COLO668 (cell line): ENCODE data around the gene LMOD3.

ENCODE experiments used
- DNase-seq: peaks from one replicate; lab custom pipeline; 2025; ENCODE audit not compliant: unreplicated experiment; lab: John Stamatoyannopoulos, UW

The LMOD3 gene

DNA sequence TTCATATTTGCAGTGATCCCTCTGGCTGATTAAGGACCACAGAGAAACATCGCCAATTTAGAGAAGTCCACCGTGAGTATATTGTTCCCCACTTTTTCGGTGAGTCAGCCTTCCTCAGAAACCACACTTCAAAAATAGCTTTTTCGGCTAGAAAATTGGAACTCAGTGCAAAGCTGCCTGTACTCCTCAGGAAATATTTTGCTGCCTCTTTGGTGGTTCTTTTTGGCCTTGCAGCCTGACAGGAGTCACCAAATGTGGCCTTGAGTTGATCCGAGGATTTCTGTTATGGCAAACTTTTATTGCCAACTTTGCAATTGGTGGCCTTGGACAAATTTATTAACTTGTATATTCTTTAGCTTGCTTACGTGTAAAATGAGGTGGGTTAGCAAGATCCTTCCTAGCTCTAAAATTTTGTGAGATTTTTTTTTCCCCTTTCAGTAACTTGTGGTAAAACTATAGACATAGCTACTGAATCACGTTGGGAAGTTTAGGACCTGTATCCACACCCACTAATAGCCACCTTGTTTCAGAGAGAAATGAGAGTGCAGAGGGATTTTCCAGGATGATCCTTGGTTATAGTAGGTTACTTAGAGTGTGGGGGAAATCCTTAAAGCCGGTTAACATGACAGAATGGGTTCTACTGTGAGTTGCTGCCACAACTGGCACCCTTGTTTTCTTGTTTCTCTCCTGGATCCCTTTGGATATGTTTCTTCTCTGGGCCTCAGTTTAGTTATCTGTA lies 27.8 kb downstream of the LMOD3 start:
- DNase-seq, result no peak

DNA sequence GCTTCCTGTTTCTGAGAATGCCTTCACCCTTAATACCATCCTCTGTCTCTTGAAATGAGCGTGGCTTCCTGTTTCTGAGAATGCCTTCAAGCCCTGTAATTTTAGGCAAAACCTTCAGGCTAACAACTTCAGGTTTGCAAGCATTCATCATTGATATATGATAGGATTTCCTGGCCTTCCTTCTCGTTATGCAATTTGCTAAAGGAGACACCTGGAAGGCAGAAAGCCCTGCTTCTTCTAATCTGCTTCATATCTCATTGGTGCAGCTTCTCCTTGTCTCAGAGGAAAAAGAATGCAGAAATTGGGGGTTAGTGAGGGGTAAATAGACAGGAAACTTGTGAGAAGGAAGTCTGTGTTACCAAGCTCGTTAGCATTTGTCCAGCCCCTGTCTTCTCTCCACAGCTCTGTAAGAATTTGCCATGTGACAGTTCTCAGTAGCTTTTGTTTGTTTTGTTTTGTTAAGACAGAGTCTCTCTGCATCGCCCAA lies 30.3 kb downstream of the LMOD3 start:
- no peak for DNase-seq

DNA sequence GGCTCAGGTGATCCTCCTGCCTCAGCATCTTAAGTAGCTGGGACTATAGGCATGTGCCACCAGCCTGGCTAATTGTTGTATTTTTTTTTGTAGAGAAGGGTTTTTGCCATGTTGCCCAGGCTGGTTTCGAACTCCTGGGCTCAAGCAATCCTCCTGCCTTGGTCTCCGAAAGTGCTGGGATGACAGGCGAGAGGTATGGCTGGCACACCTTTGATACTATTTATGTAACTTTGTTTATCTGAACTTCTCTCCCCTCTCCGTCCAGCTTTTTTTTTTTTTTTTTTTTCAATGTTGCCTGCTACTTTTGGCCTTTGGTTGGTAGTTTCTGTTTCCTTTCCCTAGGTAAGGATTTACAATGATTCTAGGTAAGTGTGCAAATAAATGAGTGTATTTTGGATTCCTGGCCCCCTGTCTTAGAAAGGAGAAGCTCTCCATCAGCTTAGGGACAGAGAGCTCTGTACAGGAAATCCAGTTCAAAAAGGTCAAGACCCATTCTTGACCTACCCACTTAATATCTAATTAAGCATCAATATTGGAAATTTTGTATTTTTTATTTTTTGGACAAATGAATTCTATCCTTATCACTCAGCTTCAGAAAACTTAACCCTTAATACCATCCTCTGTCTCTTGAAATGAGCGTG lies 30.9 kb downstream of the LMOD3 start:
- no peak for DNase-seq

DNA sequence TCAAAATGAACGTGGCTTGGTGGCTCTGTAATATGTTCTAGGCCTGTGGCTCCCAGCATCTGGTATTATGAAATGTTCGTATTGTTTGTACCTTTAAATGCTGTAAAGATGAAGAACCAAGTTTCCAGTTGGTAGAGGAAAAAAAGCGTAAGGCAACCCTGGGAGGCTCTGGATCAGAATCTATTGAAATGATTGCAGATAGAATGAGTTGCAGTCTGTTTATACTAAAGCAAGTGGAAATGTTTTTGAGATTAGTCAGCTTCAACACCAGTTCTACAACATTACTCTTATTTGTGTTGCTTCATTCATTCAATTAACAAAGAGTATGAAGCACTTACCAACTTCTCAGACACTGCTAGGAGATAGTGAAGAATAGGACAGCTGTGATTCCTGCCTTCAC lies 32.4 kb downstream of the LMOD3 start:
- DNase-seq, result no peak

DNA sequence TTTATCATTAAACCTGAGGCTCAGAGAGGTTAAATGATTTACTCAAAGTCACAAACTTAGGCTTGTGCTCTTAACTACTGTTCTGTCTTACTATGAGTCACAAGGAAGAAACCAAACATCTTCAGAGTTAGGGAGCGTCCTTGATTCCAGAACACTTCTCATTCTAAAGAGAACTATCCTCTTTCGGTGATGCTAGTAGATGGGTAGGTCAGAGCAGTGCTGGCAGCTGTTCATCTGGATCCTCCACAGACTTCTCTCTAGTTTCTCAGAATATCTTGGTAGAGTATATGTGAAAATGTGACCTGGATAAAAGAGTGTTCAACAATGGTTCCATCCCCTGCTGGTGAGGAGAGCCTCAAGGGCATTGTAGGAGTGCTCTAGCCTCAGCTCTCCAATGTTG lies 34.3 kb downstream of the LMOD3 start:
- no peak for DNase-seq

DNA sequence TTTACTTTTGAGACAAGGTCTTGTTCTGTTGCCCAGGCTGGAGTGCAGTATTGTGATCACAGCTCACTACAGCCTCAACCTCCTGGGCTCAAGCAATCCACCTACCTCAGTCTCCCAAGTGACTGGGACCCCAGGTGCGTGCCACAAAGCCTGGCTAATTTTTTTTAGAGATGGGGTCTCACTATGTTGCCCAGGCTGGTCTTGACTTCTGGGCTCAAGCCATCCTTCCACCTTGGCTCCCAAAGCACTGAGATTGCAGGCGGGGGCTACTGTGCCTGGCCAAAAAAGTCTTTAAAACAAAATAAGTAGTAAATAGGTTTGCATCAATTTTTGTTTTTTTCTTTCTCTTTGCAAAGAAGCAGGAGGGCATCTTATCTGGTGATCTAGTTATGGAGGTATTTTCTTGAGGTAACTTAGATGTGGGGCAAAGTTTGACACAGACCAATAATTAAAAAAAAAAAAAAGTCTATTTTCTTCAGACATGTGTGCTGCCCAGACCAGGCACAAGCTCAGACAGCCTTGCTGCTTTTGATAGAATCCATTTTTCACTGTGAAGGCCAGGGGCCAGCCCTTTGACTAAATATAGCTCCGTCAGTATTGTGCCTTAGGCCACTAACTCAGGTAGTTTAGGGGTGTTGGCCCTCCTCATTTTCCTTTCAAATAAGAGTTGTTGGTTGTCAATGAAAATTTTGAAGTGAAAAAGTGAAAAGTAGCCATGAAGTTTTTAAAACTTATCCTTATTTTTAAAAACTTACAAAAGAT lies 35.2 kb downstream of the LMOD3 start:
- no peak for DNase-seq

DNA sequence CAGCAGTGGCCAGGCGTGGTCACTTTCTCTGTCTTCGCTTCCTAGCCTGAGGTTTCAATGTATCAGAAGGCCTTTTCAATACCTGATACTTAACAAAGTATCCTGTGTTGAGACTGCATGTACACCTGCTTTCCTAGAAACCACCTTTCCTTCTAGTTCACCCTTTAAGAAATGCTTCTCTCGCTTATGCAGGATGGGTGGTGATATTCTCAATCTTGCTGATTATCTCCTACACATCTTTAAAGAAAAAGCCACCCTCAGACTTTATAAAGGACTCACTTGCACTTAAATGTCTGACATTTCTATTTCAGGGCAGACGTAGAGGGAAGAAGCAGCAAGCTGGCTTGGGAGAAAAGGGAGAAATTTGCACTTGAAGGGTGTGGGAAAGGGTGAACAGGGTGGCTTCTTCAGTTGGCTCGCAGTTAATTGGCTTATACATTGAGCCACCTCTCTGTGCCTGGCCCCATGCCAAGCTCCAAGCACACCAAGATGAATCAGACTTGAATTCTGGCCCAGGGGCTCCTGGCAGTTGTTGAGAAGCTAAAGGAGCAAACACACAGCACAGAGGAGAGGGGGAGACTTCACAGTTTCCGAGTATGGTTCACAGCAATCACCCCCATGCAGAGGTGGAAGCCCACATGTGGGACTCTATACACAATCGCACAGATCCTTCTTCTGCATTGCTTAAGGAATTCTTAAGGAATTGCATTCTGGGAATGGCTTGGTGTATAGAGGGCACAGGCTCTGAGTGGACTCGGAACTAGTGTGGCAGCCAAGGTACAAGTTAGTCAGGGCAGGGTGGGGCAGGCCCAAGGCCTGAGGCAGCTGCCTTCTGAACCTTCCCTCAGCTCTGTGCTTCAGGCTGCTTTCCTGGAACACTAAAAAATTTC lies 36.3 kb downstream of the LMOD3 start:
- peak; percentile 49 for DNase-seq

DNA sequence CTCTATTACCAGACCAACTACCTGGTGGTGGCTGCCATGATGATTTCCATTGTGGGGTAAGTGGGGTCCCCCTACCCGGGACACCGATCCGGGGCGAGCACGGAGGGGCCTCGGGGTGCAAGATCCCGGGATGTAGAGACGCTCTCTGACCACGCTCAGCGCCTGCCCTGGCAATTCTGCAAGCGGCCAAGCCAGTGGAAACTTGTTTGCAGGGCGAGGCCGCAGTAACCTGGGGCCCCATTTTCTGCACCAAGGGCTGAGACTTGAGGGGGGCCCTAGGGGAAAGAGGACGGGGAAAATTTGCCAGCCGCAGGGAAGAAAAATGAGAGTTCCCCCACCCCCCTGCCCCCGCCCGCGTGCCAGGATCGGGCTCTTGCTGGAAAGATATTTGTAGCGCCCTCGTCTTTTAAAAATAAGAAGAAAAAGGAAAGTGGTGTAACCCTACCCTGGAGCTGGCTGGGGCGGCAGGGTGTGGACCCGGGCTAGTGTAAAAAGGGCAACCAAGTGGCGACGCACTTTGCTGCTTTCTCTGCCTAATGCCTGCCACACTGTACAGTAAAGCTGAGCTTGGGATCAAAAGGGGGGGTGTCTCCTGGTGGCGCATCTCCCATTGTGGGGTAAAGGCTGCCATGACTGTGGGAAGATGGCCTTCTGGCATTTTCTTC lies 37.1 kb downstream of the LMOD3 start:
- peak; percentile 7 for DNase-seq

DNA sequence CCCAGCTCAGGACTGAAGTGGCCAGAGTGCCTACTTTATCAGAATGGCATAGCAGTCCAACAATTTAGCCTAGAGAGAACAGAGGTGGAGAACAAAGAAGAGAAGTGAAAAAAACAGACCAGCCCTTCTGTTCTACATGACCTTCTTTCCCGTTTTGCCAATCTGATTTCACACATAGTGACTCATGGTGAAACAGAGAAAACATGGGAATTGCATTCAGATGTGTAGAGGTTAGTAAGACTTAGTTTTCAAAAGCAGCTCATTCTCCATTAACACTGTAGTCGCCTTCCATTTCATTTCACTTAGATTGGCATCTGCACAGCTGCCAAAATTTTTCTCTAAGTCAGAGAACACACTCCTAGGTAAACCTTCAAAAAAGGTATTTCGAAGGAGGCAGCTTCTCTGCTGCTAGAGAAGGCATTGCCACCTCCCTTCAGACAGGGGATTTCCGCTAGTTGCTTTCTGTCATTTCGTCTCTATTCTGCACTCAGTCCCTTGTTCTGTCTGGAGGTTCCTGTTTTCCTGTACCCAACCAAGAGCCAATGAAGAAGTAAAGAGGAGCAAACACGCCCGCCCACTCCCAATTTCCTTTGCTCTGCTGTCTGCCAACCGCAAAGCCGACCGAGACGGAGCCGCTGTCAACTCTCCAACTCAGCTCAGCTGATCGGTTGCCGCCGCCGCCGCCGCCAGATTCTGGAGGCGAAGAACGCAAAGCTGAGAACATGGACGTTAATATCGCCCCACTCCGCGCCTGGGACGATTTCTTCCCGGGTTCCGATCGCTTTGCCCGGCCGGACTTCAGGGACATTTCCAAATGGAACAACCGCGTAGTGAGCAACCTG lies 37.8 kb downstream of the LMOD3 start, which contains the start of gene ARL6IP5:
ARL6IP5 (plus strand) TSS at position 612 of the 842 bp plus-strand sequence; CDS start at position 723, 111 bp downstream.
- DNase-seq, result peak; percentile 78

DNA sequence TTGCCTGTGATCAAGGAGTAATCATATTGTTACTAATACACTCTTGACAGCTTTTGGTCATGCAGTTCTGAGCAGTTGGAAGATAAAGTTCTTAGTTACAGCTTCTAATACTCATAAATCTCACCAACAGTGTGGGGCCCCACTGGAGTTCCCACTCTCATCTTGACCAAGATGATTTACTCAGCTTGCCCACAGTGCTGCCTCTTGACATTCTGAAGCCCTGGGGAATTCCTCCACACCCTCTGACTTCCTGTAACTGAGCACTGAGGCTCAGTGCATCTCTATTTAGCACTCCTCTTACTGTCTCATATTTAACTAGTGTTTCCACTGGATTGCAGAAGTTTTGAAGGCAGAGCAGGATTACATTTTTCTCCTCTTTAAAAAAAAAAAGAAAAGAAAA lies 39.6 kb downstream of the LMOD3 start:
- DNase-seq, result no peak

DNA sequence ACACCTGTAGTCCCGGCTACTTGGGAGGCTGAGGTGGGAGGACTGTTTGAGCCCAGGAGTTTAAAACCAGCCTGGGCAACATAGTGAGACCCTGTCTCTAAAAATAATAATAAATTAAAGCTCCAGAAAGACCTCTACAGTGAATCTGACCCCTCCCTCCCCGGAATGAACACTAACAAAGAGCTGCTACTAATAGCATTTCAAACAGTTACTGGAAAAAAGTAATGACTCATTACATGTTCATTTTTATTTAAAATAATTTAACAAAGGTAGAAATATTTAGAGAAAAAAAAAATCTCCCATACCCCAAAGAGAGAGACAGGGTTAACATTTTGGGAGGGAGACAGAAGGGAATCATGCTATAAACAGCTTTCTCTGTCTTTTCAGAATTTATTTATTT lies 40.0 kb downstream of the LMOD3 start:
- no peak for DNase-seq

DNA sequence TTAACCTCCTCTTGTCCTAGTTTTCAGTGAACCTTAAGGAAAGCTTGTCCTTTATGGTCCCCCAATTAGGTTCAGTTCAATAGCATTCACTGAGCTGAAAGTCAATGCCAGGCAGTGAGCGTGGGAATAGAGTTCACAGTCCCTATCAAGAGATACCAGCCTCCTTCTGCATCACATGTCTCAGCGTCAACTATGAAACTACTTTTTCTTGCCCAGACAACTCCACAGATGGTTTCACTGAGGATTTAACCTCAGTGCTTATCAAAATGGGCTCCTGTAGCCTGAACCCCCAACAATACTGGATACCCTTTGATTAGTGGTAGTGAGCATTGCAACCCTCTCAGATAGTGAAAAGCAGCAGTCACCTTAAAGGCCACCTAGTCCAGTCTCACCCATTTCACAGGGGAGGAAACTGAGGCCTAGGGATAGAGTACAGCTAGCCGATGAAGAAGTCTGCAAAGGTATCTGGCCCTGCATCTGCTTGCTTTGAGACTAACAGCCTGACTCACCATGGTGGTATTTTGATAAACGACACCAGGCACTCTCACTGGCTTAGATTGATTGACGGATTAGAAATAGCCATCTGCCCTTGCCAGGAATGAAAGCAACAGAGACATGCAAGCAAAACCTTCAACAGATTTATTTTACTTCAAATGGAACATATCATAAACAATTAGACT lies 40.7 kb downstream of the LMOD3 start:
- DNase-seq, result no peak

DNA sequence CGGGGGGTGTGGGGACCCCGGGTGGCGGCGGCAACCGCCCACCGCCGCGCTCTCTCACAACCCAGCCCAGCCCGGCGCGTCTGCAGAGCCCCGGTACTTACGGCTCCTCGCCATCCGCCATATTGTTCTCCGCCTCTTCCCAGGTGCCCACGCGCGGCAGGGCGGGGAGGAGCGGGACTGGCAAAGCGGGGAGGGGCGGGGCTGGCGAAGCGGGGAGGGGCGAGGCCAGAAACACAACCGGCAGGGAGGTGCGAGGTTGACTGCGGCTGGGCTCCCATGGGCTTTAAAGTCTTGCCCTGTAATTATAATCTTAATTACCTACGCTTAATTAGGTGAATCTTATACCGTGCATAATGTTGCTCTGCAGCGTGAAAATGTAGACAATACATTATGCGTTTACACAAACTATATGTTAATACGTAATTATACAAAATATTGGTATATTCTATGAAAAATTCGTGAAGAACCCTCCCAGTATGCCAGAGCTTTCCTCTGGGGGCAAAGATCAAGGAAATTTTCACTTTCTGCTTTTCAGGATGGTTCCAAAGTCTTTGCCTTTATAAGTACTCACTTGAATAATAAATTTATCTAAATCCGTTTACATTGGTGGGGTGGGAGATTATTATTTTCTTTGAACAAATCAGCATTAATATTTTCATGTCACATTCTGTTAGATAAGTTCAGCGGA lies 42.0 kb downstream of the LMOD3 start, which contains the start of gene UBA3:
UBA3 (minus strand) TSS at position 133 of the 688 bp plus-strand sequence; CDS start at position 121, 12 bp downstream.
- peak; percentile 86 for DNase-seq

DNA sequence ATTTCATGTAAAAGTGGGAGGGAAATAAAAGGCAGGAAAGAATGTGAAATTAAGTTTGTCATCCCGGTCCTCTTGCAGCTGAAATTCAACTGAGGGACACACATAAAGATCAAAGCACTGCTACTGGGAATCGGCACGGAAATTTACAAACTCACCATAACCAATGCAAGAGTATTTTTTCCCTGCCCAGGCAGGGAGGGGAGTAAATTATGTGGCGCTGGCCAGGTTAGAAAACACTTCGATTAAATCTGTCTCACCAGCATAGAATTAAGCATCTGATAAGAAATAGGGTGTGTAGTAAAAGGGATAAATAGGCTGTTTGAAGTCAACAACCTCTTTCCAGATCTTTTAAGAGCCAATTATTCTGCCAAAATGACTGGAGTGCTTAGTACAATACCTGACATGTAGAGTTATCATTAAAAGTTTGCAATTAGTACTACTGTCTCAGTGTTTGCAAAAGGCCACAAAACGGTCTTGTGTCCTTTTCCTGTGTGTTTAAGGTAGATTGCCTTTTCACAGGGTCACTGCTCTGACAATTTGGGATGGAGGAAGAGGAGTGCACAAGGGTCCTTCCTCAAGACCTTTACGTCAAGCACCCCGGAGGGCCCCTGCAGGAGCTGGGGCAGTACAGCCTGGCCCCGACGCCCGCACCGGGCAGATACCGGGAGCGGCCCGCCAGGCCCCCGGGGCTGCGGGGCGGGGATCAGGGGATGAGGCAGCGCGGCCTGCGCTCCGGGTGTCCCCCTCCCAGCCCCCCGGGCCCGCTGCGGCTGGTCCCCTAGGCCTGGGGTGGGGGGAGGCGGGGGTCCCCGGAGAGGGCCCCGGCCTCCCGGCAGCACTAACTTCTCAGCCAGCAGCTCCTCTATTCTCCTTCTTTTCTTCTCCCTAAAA lies 42.9 kb downstream of the LMOD3 start:
- peak; percentile 17 for DNase-seq

DNA sequence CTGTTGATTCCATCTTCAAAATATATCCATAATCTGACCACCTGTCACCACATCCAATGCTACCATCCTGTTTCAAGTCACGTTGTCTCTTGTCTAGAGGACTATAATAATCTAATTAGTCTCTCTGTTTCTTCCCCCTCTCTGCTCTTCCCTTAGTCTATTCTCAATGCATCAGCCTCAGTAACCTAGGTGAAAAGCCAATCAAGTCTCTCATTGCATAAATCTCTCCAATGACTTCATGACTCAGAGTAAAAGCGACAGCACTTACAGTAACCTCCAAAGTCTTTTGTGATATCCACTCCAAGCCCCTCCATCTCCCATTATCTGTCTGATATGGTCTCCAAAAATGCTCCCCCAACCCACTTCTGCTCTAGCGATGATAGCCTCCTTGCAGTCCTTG lies 49.5 kb downstream of the LMOD3 start:
- no peak for DNase-seq

DNA sequence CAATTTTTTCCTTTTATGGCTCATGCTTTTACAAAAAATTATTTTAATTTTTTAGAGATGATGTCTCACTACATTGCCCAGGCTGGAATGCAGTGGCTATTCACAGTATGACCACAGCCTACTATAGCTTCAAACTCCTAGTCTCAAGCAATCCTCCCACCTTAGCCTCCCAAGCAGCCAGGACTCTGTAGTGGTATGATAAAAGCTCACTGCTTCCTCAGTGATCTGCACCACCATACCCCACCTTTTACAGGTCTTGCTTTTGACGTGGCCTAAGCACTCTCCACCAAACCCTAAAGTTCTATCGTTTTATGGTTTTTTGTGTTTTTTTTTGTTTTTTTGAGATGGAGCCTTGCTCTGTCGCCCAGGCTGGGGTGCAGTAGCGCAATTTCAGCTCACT lies 56.3 kb downstream of the LMOD3 start:
- no peak for DNase-seq

DNA sequence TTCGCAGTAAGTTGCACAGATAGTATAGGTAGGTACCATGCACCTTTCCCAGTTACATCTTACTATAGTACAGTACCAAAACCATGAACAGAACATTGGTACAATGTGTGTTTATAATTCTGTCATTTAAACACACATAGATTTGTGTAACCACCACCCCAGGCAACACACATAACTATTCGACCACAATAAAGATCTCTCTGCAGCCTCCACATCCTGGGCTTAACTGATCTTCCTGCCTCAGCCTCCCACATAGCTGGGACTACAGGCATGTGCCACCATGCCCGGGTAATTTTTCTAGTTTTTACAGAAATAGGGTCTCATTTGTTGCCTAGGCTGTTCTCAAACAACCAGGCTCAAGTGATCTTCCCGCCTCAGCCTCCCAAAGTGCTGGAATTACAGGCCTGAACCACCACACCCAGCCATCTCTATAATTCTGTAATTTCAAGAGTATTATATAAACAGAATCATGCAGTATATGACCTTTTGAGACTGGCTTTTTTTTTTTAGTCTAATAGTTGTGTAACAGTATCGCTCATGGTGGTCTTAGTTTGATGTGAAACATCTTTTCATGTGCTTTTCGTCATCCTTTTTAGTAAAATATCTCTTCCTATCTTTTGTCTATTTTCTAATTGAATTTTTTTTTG lies 57.0 kb downstream of the LMOD3 start:
- no peak for DNase-seq
